GM19397 (cell line): ENCODE measurements around the gene LANCL3.

Experiments used
- ATAC-seq: cut with Tn5 transposase; IDR thresholded peaks from one replicate; pipeline ENCODE4 v1.9.1; 2021; ENCODE audit warnings: mild to moderate bottlenecking, moderate library complexity; ENCODE audit not compliant: unreplicated experiment

LANCL3 gene

DNA sequence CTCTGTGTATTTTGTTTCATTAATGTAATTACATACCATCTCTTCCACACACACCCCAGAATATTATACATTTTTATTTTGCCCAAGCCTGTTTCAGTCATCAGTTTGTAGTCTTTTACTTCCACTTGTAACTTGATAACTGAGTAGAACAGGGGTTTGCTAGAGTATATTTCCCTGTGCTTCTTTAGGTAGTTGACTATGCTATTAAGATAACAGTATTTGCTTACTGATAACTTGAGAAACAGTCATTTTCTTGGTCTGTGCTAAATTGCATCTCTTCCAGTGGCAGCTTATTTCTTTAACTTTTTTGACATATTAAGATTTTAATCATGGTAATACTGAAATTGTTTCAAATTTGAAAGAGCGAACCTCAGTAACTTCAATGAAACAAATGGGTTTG lies 107.1 kb downstream of the LANCL3 start:
- ATAC-seq: no peak

DNA sequence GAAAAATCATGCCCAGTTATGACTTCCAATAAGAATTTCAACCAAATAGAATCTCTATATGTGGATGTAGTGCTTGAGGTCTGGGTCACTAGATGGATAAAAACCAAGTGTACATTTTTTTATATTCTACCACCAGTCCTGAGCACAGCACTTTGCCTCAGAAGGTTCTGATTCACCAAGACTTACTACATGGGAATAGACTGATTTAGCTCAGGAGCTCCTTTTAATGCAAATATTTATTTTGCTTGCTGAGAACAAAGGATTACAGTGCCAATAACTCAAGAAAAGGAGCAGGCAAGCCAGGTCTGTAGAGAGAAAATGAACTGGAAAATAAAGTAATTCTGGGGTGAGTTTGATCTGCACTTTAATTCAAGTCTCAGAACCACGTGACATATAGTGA lies 107.8 kb downstream of the LANCL3 start:
- no peak for ATAC-seq

DNA sequence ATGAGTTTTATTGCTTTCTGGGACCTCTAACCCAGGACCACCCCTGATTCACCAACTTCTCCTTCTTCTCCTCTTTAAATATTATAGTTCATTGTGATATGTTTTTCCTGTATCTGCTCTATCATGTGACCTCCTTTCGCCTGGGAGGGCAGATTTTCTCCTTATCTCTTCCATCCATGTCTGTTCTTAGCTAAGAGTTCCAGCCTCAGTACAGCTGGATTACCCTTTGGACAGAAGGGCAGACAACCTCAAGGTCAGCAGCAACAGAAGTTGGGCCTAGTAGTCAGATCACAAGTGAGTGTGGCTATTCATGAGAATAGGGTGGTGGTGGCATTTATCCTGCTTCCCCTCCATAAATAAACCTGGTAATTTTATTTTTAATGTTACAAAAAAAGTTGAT lies 108.4 kb downstream of the LANCL3 start:
- ATAC-seq: no peak

DNA sequence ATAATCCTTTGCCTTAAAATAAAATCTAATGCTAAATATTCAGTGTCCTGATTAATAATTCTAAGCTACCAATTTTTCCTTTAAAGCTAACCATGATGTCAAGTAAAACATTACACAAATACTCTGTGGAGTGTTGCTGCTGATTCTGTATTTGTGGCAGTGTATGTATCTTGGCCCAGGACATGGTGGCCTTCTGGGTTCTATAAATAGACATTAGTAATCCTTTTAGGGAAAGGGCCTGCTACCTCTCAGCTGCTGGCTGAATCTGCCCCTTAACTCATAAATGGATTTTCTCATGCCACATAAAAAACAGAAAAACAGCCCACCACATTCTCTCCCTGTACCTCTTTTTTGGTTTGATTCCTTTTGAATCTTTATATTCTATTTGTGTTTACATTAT lies 113.0 kb downstream of the LANCL3 start:
- no peak for ATAC-seq

DNA sequence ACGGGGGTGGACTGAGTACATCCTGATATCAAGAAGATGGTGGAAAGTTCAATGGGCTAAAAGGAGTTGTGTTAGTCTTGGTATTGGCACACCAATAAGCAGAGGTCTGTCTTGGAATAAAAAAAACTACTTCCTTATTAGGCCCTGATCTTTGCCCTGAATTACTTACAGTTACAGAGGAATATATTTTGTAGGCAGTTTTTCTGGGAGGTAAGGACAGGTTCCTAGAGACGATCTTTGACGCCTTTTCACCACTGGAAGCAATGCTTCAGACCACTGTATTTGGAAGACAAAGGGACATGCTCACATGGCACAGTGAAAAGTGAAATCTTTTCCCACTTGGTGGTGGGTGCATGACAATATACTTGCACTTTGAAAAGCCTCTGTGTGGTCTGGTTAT lies 113.5 kb downstream of the LANCL3 start:
- no peak for ATAC-seq

DNA sequence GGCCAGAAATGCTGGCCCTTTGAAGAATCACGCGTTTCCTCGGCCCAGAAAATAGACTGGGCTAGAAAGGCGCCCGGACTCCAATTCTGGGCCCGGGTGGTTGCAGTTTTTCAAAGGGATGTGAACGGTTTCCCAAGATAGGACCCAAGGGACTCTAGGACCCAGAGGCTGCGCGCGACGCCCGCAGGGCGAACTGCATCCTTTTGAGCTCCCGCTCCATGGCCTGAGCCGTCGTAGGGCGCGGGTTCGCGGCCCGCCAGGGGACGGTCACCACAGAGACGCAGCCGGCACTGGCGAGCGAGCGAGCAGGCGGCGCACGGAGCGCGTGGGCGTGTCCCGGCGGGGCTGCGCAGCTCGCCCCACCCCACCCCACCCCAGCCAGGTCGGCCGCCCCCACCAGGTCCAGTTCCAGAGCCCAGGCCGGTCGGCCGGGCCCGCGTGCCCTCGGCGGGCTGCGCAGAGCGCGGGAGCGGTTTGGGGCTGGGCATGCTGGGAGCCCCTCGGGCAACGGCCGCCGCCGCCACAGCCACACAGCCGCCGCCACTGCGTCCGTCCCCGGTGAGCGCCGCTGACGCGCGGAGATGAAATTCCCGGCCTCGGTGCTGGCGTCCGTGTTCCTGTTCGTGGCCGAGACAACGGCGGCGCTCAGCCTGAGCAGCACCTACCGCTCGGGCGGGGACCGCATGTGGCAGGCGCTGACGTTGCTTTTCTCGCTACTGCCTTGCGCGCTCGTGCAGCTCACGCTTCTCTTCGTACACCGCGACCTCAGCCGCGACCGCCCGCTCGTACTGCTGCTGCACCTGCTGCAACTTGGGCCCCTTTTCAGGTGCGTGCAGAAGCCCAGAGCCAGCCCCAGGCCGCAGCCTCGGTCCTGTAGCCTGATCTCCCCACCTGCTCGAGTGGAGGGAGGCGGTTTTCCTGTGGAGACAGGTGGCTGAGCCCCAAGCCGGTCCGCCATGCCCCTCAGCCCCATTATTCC lies 114.2 kb downstream of the LANCL3 start, which contains the start of gene XK:
Gene XK (plus strand): TSS at position 411 of the 979 bp plus-strand sequence. CDS start 171 bp downstream, at position 582.
- peak; percentile 61 for ATAC-seq

DNA sequence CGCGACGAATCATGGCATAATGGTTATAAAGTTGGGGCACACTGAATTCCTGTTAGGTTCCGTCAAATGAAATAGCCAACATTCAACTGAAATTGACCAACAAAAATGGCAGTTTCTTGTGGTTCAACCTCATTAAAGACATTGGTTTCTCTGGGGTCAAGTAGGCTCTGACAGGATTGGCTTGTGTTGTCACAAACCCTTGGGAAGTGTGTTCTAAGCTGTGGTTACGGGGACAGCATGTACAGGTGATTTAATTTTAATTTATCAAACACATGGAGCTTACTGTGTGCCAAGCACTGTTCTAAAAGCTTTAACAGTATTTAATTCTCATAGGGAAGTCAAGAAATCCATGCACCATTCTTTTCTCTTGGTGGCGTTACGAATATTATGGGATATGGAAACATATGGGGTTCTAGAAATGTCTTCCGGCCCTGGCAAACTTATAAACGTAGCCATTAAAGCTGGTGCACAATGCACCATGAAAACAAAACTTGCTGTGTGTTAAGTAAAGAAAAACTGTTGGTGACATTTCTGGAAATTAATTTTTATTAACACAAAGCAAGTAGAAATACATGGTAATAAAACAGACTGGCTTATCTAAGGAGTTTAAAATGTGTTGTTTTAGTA lies 115.0 kb downstream of the LANCL3 start:
- ATAC-seq: no peak

DNA sequence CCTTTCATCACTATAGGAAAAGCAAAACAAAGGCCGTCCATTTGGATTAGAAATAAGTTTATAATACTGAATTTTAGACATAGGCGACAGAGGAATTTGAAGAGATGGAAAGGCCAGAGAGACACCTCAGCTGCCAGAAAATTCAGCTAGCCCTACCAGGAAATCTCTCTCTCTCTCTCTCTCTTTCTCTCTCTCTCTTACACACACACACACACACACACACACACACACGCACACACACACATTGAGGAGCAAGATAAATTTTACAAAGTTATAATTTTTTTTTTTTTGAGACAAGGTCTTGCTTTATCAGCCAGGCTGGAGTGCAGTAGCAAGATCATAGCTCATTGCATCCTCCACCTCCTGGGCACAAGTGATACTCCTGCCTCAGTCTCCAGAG lies 115.5 kb downstream of the LANCL3 start:
- no peak for ATAC-seq

DNA sequence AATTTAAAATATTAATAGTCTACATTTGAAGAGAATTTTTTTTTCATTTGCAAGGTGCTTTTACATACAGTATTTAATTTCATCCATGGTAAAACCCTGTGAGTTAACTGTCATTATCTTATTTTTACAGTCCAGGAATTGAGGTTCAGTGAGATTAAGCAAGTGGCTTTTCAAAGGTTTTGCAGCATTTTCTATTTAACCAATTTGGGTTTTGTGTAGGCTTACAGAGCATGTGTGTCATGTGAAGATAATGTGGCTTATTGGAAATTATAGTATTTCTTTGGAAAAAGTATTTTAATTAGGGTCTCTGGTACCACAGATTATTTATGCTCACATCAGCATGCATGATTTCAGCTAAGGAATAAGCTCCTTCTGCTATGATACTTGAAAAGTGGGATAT lies 118.7 kb downstream of the LANCL3 start:
- ATAC-seq: no peak

DNA sequence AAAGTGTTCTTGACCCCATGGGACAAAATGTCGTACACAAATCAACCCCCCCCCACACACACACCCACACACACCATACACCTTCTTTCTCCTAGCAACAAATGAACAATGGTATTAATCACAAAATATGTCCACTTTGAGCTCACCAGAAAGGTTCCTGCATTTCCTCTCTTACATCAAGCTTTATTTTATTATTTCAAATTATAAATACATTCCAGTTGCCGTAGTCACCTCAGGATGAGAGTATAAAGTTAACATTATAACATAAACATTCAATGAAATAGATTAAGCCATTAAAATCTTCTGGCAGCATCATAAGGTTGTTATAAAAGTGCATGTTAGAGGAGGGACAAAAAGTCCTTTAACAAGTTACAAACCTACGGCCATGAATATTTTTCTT lies 121.5 kb downstream of the LANCL3 start:
- no peak for ATAC-seq

DNA sequence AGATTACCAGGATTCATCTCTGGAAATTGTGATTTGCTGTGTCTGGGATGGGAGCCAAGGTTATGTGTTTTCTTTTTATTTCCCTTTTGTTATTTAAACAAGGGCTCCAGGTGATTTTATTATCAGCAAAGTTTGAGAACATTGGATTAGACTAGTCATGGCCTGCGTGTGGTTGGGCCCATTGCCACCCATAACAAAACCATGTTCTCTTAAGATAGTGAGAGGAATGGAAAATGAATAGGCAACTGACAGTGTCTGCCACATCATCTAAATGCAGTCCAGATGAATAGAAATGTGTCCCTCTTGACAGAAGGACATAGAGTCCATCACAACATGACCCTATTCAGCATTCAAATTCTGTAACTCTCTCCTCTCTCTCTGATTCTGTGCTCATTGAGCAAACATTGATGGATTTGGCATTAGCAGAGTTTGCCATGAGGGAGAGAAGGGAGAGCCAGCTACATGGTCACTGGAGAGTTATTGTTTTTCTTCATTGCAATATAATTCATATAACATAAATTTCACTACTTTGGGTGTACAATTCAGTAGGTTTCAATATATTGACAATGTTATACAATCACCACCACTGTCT lies 125.8 kb downstream of the LANCL3 start:
- no peak for ATAC-seq

DNA sequence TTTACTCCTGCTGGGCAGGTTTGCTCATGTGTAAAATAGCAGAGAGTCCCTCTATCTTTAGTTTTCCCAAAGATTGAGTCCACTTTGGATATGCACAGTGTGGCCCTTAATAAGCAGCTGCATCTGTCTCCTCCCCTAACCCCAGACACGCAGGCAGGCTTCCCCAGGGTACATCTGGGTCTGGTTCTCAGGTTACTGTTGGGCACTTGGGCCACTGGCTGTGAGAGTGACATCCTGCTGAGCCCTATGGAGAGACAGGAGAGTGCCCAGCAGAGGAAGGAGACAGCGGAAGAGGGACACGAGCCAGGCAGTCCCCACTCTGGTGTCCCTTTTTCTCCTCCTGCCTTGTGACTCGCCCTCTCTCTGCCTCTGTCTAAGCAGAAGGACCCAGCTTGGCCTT lies 130.1 kb downstream of the LANCL3 start:
- no peak for ATAC-seq

DNA sequence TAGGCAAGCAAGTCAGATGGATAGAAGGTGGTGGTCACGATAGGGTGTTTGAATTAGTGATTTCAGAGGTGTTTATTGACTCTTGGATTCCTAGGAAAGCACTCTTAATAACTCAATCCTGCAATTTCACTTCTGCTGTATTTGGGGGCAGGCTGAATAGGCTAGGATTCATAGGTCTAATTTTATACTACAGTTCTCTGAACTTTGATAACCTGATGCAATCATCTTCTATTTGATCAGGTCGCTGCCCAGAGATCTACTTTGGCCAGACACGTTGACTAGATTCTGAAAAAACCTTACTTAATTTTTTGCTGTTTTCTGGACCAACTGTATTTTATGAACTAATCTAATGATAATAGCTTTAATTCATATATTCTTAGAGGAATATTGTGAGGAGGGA lies 140.5 kb downstream of the LANCL3 start:
- ATAC-seq: no peak

DNA sequence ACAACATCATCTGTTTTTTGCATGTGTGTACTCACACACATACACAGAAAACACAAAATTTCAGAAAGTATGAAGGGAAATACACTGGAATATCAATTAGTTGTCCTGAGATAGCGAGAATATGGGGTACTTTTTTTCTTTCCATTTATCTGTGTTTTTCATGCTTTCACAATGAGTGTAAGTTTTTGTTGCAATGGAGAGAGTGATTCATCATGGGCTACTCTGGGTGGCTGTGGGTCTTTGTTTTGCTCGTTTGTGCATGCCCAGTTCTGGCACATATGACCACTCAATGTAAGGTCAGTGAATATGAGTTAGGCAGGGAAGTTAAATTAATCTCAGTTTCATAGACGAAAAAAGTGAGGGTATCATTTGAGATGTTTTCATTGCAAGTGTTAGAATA lies 141.0 kb downstream of the LANCL3 start:
- ATAC-seq: no peak

DNA sequence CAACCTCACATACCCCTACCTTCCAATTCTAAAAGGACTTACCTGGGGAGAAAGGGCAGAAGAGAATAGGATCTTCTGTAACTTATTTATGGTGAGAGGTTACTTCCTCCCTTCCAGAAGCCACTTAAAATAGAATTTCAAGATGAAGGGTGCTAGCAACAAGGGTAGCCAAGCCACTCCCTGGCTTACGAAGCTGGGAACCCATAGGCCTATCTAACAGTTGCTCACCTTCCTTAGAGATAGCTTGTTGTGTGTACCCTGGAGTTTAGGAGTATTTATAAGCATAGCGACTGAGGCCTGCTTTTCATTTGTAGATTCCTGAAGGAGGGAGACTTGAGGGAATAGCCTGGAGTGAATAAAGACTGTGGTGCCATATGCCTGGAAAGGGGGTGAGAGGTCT lies 143.0 kb downstream of the LANCL3 start:
- ATAC-seq: no peak

DNA sequence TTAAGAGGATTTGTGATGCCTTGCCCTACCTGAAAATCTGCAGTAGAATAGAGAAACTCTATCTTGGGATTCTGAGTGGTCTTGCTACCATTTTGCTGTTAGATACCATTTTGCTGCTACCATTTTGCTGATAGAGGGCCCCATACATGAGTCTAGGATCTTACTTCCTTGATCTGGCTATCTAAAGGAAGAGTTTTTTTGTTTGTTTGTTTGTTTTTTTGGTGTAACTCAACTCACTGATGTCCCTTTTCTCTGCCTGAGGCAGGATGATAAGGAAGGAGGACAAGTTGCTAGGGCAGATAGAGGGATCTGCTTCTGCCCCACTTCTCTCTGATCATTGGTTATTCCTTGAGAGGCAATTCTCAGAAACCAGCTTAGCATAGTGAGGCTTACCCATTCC lies 145.1 kb downstream of the LANCL3 start:
- no peak for ATAC-seq

DNA sequence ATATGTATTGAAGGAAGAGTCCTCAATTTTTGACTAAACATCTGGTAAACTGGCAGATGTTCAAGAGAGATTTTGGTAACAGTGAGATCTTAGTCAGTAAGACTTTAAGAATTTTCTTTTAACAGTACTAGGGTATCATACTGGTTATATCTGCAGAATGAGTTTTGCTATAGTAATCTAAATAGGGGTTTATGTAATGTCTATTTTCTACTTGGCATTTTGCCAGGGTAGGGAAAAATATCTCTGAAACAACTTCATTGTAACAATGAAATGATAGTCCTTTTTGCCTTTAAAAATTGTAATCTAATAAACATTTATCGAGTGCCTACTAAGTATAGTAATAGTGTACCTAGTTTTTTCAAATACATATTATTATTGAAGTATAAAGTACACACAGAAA lies 146.2 kb downstream of the LANCL3 start:
- no peak for ATAC-seq

DNA sequence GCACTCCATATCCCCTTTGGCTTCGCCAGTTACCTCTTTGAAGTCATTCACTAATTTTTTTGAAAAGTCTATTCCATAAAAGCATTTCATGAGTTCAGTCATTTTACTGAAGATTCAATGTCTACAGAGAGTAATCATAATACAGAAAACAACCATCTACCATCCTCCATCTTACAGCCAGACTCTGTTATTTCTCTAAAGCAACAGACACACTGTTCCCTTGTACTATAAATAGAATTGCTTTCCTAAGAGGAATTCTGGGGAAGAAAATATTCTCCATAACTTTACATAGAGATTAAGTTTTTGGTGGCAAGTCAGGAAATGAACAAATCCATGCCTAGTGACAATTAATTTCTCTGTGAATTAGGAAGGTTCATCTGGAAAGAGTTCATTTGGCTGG lies 151.1 kb downstream of the LANCL3 start:
- ATAC-seq: no peak

DNA sequence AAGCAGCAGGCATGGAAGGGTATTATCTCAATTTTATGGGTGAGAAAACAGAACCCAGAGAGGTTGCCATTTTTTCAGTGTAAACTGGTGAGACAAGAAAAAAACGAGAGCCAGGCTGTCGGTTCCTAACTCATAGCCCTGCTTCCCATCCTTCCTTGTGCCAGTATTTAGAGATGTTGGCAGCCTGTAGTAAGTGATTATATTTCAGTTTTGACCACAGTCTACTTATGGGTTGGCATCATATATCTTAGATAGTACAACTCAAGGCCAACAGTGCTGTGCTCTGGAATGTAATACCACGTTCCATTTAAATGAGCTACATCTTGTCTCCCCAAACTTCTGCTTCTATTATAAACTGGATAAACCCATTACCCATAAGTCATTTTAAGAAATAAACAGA lies 154.9 kb downstream of the LANCL3 start:
- ATAC-seq: no peak
